Measurements from ENCODE around the gene DHDH.
"Not testable (repeated sequence)": the region's sequence is repeated elsewhere in the genome, so short reads cannot be mapped to it uniquely, and the experiment has no call there.

The DHDH gene

DNA sequence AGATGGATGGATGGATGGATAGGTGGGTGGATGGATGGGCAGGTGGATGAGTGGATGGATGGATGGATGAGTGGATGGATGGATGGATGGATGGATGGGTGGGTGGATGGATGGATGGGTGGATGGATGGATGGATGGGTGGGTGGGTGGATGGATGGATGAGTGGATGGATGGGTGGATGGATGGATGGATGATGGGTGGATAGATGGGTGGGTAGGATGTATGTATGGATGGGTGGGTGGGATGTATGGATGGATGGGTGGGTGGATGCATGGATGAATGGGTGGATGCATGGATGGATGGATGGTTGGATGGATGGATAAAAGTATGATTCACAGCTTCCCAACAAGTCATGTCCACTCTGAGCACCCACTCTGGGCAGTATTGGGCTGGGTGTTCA is 29.7 kb upstream of the DHDH start:
- not testable (repeated sequence) for H3K27ac ChIP-seq (ENCODE audit: low read depth, low read length); H3K9ac ChIP-seq (ENCODE audit: low read length); H3K4me3 ChIP-seq (ENCODE audit: low read length); H3K4me1 ChIP-seq (ENCODE audit: control insufficient read depth, insufficient read depth, low read length); H3K27me3 ChIP-seq (ENCODE audit: control insufficient read depth, insufficient read depth, low read length)
- H3K36me3 ChIP-seq (ENCODE audit: control insufficient read depth, insufficient read depth, low read length) = peaks cover 16% of the 10 kb centered on the region

GRCh38 chr19:48905664-48906063 is 27.8 kb upstream of the DHDH start:
- no peak overlapping the region for H3K27ac ChIP-seq (ENCODE audit: low read depth, low read length)
- H3K27me3 ChIP-seq (ENCODE audit: control insufficient read depth, insufficient read depth, low read length) = no peaks in the 10 kb centered on the region
- H3K4me3 ChIP-seq (ENCODE audit: low read length) = no peak overlapping the region
- H3K4me1 ChIP-seq (ENCODE audit: control insufficient read depth, insufficient read depth, low read length) = peaks cover 5% of the 10 kb centered on the region
- no peak overlapping the region for H3K9ac ChIP-seq (ENCODE audit: low read length)
- peaks cover 18% of the 10 kb centered on the region for H3K36me3 ChIP-seq (ENCODE audit: control insufficient read depth, insufficient read depth, low read length)

GRCh38 chr19:48906324-48906723 is 27.2 kb upstream of the DHDH start:
- no peak overlapping the region for H3K9ac ChIP-seq (ENCODE audit: low read length)
- H3K27ac ChIP-seq (ENCODE audit: low read depth, low read length) = no peak overlapping the region
- no peaks in the 10 kb centered on the region for H3K27me3 ChIP-seq (ENCODE audit: control insufficient read depth, insufficient read depth, low read length)
- no peaks in the 10 kb centered on the region for H3K4me1 ChIP-seq (ENCODE audit: control insufficient read depth, insufficient read depth, low read length)
- H3K36me3 ChIP-seq (ENCODE audit: control insufficient read depth, insufficient read depth, low read length) = peaks cover 24% of the 10 kb centered on the region
- no peak overlapping the region for H3K4me3 ChIP-seq (ENCODE audit: low read length)

DNA sequence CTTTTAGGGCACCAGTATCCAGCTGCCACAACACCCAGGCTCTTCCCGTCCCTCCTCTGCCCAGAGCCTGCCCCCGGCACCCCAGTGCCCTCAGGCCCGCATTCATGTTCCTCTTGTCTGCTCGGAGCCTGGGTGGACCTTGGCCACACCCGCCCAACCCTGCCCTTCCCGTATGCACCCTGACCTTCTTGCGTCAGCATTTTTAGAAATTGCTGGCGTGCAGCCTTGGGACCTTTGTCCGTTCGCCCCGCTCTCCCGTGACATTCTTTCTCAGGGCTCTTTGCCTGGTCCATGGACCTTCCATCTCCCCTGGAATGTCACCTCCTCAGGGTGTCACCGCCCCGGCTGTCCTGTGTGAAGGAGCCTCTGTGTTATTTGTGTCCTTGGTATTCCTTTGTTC is 25.8 kb upstream of the DHDH start:
- H3K36me3 ChIP-seq (ENCODE audit: control insufficient read depth, insufficient read depth, low read length) = peaks cover 33% of the 10 kb centered on the region
- no peaks in the 10 kb centered on the region for H3K27me3 ChIP-seq (ENCODE audit: control insufficient read depth, insufficient read depth, low read length)
- H3K4me3 ChIP-seq (ENCODE audit: low read length) = no peak overlapping the region
- H3K4me1 ChIP-seq (ENCODE audit: control insufficient read depth, insufficient read depth, low read length) = no peaks in the 10 kb centered on the region
- H3K9ac ChIP-seq (ENCODE audit: low read length) = no peak overlapping the region
- H3K27ac ChIP-seq (ENCODE audit: low read depth, low read length) = no peak overlapping the region

DNA sequence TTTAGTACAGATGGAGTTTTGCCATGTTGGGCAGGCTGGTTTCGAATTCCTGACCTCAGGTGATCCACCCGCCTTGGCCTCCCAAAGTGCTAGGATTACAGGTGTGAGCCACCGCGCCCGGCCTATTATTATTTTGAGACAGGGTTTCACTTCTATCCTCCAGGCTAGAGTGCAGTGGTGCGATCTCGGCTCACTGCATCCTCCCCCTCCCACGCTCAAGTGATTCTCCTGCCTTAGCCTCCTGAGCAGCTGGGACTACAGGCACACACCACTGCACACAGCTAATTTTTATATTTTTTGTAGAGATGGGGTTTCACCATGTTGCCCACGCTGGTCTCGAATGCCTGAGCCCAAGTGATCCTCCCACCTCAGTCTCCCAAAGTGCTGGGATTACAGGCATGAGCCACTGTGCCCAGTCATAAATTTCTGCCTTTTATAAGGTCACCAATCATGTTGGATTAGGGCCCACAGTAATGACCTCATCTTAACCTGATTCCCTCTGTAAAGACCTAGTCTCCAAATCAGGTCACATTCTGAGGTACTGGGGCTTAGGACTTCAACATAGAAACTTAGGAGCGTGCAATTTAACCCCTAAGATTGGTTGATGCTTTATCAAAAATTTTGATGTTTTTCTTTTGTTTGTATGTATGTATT is 23.9 kb upstream of the DHDH start:
- not testable (repeated sequence) for H3K27ac ChIP-seq (ENCODE audit: low read depth, low read length); H3K27me3 ChIP-seq (ENCODE audit: control insufficient read depth, insufficient read depth, low read length)
- H3K36me3 ChIP-seq (ENCODE audit: control insufficient read depth, insufficient read depth, low read length) = peaks cover 47% of the 10 kb centered on the region

GRCh38 chr19:48910803-48911202 is 22.7 kb upstream of the DHDH start:
- Histone ChIP-seq H3K27ac (ENCODE audit: low read depth, low read length) (no peak overlapping the region), H3K36me3 (ENCODE audit: control insufficient read depth, insufficient read depth, low read length) (peaks cover 38% of the 10 kb centered on the region), H3K4me3 (ENCODE audit: low read length) (no peak overlapping the region), H3K9ac (ENCODE audit: low read length) (no peak overlapping the region), H3K4me1 (ENCODE audit: control insufficient read depth, insufficient read depth, low read length) (no peaks in the 10 kb centered on the region), H3K27me3 (ENCODE audit: control insufficient read depth, insufficient read depth, low read length) (no peaks in the 10 kb centered on the region)

More for the DNA sequence above, 23.9 kb upstream of the DHDH start:
- H3K4me1 ChIP-seq (ENCODE audit: control insufficient read depth, insufficient read depth, low read length); H3K9ac ChIP-seq (ENCODE audit: low read length); H3K4me3 ChIP-seq (ENCODE audit: low read length): not testable (repeated sequence)

- Histone ChIP-seq H3K27me3 (ENCODE audit: control insufficient read depth, insufficient read depth, low read length) (no peaks in the 10 kb centered on the region), H3K36me3 (ENCODE audit: control insufficient read depth, insufficient read depth, low read length) (peaks cover 39% of the 10 kb centered on the region), H3K4me3 (ENCODE audit: low read length) (no peak overlapping the region), H3K9ac (ENCODE audit: low read length) (no peak overlapping the region), H3K4me1 (ENCODE audit: control insufficient read depth, insufficient read depth, low read length) (no peaks in the 10 kb centered on the region), H3K27ac (ENCODE audit: low read depth, low read length) (no peak overlapping the region)
These were observed 20.2 kb upstream of the DHDH start for GRCh38 chr19:48913114-48913889.

DNA sequence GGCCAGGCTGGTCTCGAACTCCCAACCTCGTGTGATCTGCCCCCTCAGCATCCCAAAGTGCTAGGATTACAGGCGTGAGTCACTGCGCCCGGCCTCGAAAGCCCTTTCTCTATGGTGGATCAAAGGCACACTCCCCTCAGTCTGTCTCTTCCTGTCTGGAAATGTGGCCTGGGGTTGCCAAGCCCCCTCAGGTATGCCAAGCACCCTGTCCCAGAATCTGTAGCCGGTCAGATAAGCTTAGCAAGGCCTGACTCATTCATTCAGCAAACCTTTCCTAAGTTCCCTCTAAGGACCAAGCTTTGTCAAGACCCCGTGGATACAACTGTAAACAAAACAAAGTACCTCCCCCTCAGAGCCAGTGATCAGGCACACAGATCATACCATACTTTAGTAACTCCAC is 19.3 kb upstream of the DHDH start:
- H3K4me1 ChIP-seq (ENCODE audit: control insufficient read depth, insufficient read depth, low read length) = no peaks in the 10 kb centered on the region

GRCh38 chr19:48915757-48916156 is 17.7 kb upstream of the DHDH start:
- Histone ChIP-seq H3K36me3 (ENCODE audit: control insufficient read depth, insufficient read depth, low read length) (peaks cover 39% of the 10 kb centered on the region), H3K27ac (ENCODE audit: low read depth, low read length) (no peak overlapping the region)

More for the DNA sequence above, 19.3 kb upstream of the DHDH start:
- no peak overlapping the region for H3K9ac ChIP-seq (ENCODE audit: low read length)
- H3K27ac ChIP-seq (ENCODE audit: low read depth, low read length) = no peak overlapping the region
- no peak overlapping the region for H3K4me3 ChIP-seq (ENCODE audit: low read length)
- no peaks in the 10 kb centered on the region for H3K27me3 ChIP-seq (ENCODE audit: control insufficient read depth, insufficient read depth, low read length)
- H3K36me3 ChIP-seq (ENCODE audit: control insufficient read depth, insufficient read depth, low read length) = peaks cover 39% of the 10 kb centered on the region

DNA sequence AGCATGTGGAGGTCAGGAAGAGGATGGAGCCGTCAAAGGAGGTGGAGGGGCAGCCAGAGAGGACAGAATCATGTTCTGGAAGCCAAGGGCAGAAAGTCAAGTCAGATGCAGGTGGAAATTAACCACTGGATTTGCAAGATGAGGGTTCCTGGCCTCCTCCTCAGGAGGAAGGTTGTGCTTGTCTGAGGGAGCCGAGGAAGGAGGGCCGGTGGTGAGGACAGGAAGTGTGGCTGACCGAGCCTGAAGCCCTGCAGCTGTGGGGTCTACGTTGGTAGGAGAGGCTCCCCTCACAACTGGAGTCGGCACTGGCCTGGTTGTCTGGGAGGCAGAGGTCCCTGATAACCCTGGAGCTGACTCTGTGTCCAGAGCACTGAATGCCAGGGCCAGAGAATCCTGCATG is 15.4 kb upstream of the DHDH start:
- no peaks in the 10 kb centered on the region for H3K27me3 ChIP-seq (ENCODE audit: control insufficient read depth, insufficient read depth, low read length)
- peaks cover 26% of the 10 kb centered on the region for H3K36me3 ChIP-seq (ENCODE audit: control insufficient read depth, insufficient read depth, low read length)
- no peak overlapping the region for H3K27ac ChIP-seq (ENCODE audit: low read depth, low read length)
- no peak overlapping the region for H3K4me3 ChIP-seq (ENCODE audit: low read length)
- no peaks in the 10 kb centered on the region for H3K4me1 ChIP-seq (ENCODE audit: control insufficient read depth, insufficient read depth, low read length)
- no peak overlapping the region for H3K9ac ChIP-seq (ENCODE audit: low read length)

More at GRCh38 chr19:48915757-48916156, 17.7 kb upstream of the DHDH start:
- H3K27me3 ChIP-seq (ENCODE audit: control insufficient read depth, insufficient read depth, low read length) = no peaks in the 10 kb centered on the region
- H3K9ac ChIP-seq (ENCODE audit: low read length) = no peak overlapping the region
- no peaks in the 10 kb centered on the region for H3K4me1 ChIP-seq (ENCODE audit: control insufficient read depth, insufficient read depth, low read length)
- H3K4me3 ChIP-seq (ENCODE audit: low read length) = no peak overlapping the region

- H3K36me3 ChIP-seq (ENCODE audit: control insufficient read depth, insufficient read depth, low read length) = peaks cover 21% of the 10 kb centered on the region
- H3K4me3 ChIP-seq (ENCODE audit: low read length) = no peak overlapping the region
- H3K27me3 ChIP-seq (ENCODE audit: control insufficient read depth, insufficient read depth, low read length) = no peaks in the 10 kb centered on the region
- H3K4me1 ChIP-seq (ENCODE audit: control insufficient read depth, insufficient read depth, low read length) = no peaks in the 10 kb centered on the region
- H3K9ac ChIP-seq (ENCODE audit: low read length) = no peak overlapping the region
- H3K27ac ChIP-seq (ENCODE audit: low read depth, low read length) = no peak overlapping the region
These were observed 14.7 kb upstream of the DHDH start for GRCh38 chr19:48918801-48919247.

GRCh38 chr19:48919271-48919670 is 14.2 kb upstream of the DHDH start:
- not testable (repeated sequence) for H3K4me1 ChIP-seq (ENCODE audit: control insufficient read depth, insufficient read depth, low read length); H3K27me3 ChIP-seq (ENCODE audit: control insufficient read depth, insufficient read depth, low read length); H3K27ac ChIP-seq (ENCODE audit: low read depth, low read length); H3K9ac ChIP-seq (ENCODE audit: low read length); H3K4me3 ChIP-seq (ENCODE audit: low read length)
- H3K36me3 ChIP-seq (ENCODE audit: control insufficient read depth, insufficient read depth, low read length) = peaks cover 18% of the 10 kb centered on the region

DNA sequence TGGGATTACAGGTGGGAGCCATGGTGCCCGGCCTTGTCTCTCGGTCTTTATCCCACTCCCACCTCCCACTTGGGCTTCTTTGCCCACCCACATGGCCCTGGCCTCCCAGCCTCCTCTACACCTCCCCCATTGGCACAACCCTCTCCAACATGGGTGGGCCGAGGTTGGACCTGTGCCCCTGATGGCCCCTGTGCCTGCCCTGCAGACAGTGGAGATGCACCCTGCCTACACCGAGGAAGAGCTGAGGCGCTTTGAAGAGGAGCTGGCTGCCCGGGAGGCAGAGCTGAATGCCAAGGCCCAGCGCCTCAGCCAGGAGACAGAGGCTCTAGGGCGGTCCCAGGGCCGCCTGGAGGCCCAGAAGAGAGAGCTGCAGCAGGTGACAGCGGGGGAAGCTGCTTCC is 12.6 kb upstream of the DHDH start:
- Histone ChIP-seq H3K36me3 (ENCODE audit: control insufficient read depth, insufficient read depth, low read length) (peaks cover 15% of the 10 kb centered on the region), H3K27me3 (ENCODE audit: control insufficient read depth, insufficient read depth, low read length) (no peaks in the 10 kb centered on the region), H3K27ac (ENCODE audit: low read depth, low read length) (no peak overlapping the region), H3K4me3 (ENCODE audit: low read length) (no peak overlapping the region), H3K4me1 (ENCODE audit: control insufficient read depth, insufficient read depth, low read length) (no peaks in the 10 kb centered on the region), H3K9ac (ENCODE audit: low read length) (no peak overlapping the region)
